SK-N-SH treated with all-trans-retinoic acid at 6 μM for 48 hours (cell line): ENCODE data around the gene MAPRE2.
A peak's percentile ranks its signal among the peaks of the same experiment; 100 is the strongest.

Experiments
- ATAC-seq: fragments of 200-7000 bp; cut with Tn5 transposase; 3 replicates; pipeline ENCODE4 v1.9.1; 2020; ENCODE audit warnings: mild to moderate bottlenecking, moderate library complexity
- ARNTL ChIP-seq: fragments of 450-650 bp; formaldehyde crosslinking; IDR thresholded peaks from 2 replicates; pipeline ENCODE4 v1.5.0; 2020; ENCODE audit warnings: low read depth, mild to moderate bottlenecking, moderate library complexity, borderline replicate concordance
- BACH2 ChIP-seq: fragments of 250-450 bp; sonication (Bioruptor Pico); IDR thresholded peaks from 2 replicates; pipeline ENCODE4 v1.9.0; 2021; ENCODE audit warnings: mild to moderate bottlenecking, borderline replicate concordance
- CSDC2 ChIP-seq: fragments of 250-450 bp; sonication (Bioruptor Pico); IDR thresholded peaks from 2 replicates; pipeline ENCODE4 v1.5.0; 2020; ENCODE audit warnings: mild to moderate bottlenecking, moderate library complexity
- ISL1 ChIP-seq: fragments of 250-450 bp; sonication (Bioruptor Pico); IDR thresholded peaks from 2 replicates; pipeline ENCODE4 v2.1.2; 2022; ENCODE audit warnings: mild to moderate bottlenecking, moderate library complexity
- PPARA ChIP-seq: fragments of 250-450 bp; sonication (Bioruptor Pico); IDR thresholded peaks from 2 replicates; pipeline ENCODE4 v1.5.0; 2020; ENCODE audit warnings: mild to moderate bottlenecking, borderline replicate concordance
- SNAI2 ChIP-seq: fragments of 250-450 bp; sonication (Bioruptor Pico); IDR thresholded peaks from 2 replicates; pipeline ENCODE4 v1.5.0; 2020; ENCODE audit warnings: mild to moderate bottlenecking, moderate library complexity
- TCF4 ChIP-seq: fragments of 250-450 bp; sonication (Bioruptor Pico); IDR thresholded peaks from 2 replicates; pipeline ENCODE4 v1.8.0; 2021; ENCODE audit warnings: mild to moderate bottlenecking, moderate library complexity, borderline replicate concordance
- TOX ChIP-seq: fragments of 250-450 bp; sonication (Bioruptor Pico); IDR thresholded peaks from 2 replicates; pipeline ENCODE4 v1.8.0; 2021; ENCODE audit warnings: mild to moderate bottlenecking, moderate library complexity, borderline replicate concordance
- ZC3H10 ChIP-seq: fragments of 250-450 bp; sonication (Bioruptor Pico); IDR thresholded peaks from 2 replicates; pipeline ENCODE4 v1.5.1; 2021; ENCODE audit warnings: mild to moderate bottlenecking, moderate library complexity
- ZFP3 ChIP-seq: fragments of 250-450 bp; sonication (Bioruptor Pico); IDR thresholded peaks from 2 replicates; pipeline ENCODE4 v1.5.0; 2020; ENCODE audit warnings: mild to moderate bottlenecking, moderate library complexity
- ZNF565 ChIP-seq: fragments of 450-650 bp; formaldehyde crosslinking; conservative IDR thresholded peaks from 2 replicates; pipeline ENCODE4 v1.5.0; 2020; ENCODE audit warnings: low read depth, mild to moderate bottlenecking, moderate library complexity
- ZNF70 ChIP-seq: fragments of 450-650 bp; formaldehyde crosslinking; IDR thresholded peaks from 2 replicates; pipeline ENCODE4 v1.5.0; 2020; ENCODE audit warnings: mild to moderate bottlenecking, moderate library complexity
- ZNF8 ChIP-seq: fragments of 450-650 bp; formaldehyde crosslinking; IDR thresholded peaks from 2 replicates; pipeline ENCODE4 v1.5.0; 2020; ENCODE audit warnings: mild to moderate bottlenecking, moderate library complexity
- TF ChIP-seq, protein P1 (sequence below): fragments of 250-450 bp; sonication (Bioruptor Pico); IDR thresholded peaks from 2 replicates; pipeline ENCODE4 v1.5.1; 2020; ENCODE audit warnings: low read depth, mild to moderate bottlenecking, moderate library complexity
- TF ChIP-seq, protein P2 (sequence below): fragments of 250-450 bp; sonication (Bioruptor Pico); IDR thresholded peaks from 2 replicates; pipeline ENCODE4 v1.8.0; 2021; ENCODE audit warnings: low read depth, mild to moderate bottlenecking, moderate library complexity, borderline replicate concordance
- TF ChIP-seq, protein P3 (sequence below): fragments of 250-450 bp; sonication (Bioruptor Pico); IDR thresholded peaks from 2 replicates; pipeline ENCODE4 v1.8.0; 2020; ENCODE audit warnings: mild to moderate bottlenecking, moderate library complexity, borderline replicate concordance
- TF ChIP-seq, protein P4 (sequence below): fragments of 250-450 bp; sonication (Bioruptor Pico); IDR thresholded peaks from 2 replicates; pipeline ENCODE4 v1.5.0; 2020; ENCODE audit warnings: mild to moderate bottlenecking, moderate library complexity

MAPRE2 gene

DNA sequence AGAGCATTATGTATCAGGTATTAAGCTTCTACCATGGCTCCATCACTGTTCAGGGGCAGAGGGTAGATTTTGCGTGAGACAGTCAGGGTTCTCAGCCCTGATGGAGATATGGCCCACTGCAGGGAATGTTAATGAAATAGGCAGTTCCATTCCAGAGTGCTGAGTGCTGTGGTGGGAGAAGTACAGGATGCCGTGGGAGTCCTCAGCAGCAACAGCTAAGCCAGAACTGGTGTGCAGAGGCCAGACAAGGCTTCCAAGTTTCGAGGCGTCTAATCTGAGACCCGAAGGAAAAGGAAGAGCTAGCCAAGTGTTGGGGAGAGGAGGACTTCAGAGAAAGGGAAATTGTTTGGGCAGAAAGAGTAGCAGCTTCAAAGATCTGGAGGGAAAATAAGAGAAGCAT, 30.2 kb upstream of the MAPRE2 start:
- no peak for ATAC-seq
- TF ChIP-seq ZFP3 (no peak), ARNTL (CRISPR knock-in tag) (no peak), ZNF70 (no peak), CSDC2 (CRISPR knock-in tag) (no peak), TCF4 (CRISPR knock-in tag) (no peak)
- TF ChIP-seq, protein P1, sequence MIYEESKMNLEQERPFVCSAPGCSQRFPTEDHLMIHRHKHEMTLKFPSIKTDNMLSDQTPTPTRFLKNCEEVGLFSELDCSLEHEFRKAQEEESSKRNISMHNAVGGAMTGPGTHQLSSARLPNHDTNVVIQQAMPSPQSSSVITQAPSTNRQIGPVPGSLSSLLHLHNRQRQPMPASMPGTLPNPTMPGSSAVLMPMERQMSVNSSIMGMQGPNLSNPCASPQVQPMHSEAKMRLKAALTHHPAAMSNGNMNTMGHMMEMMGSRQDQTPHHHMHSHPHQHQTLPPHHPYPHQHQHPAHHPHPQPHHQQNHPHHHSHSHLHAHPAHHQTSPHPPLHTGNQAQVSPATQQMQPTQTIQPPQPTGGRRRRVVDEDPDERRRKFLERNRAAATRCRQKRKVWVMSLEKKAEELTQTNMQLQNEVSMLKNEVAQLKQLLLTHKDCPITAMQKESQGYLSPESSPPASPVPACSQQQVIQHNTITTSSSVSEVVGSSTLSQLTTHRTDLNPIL: no peak

DNA sequence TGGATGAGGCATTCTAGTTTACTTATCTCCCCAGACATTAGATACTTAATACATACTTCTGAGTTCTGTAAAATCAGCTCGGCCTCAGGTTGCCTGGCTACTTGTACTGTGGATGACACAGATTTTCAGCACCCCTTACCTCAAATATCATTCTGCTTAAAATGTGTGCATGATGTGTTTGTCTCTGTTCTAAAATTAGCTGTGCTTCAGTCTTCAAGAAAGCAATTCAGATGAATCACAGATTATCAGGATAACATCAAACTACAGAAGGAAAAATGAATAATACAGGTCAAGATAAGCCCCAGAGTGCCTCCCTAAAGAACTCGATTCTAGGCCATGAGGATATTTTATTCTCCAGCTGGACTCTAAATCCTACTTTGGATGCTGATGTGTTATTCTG, 21.3 kb upstream of the MAPRE2 start:
- no peak for TF ChIP-seq ARNTL (CRISPR knock-in tag)
- peak; percentile 20; the same call in 1 of the 2 replicates for TF ChIP-seq ISL1 (CRISPR knock-in tag)
- ATAC-seq: peak; percentile 57

DNA sequence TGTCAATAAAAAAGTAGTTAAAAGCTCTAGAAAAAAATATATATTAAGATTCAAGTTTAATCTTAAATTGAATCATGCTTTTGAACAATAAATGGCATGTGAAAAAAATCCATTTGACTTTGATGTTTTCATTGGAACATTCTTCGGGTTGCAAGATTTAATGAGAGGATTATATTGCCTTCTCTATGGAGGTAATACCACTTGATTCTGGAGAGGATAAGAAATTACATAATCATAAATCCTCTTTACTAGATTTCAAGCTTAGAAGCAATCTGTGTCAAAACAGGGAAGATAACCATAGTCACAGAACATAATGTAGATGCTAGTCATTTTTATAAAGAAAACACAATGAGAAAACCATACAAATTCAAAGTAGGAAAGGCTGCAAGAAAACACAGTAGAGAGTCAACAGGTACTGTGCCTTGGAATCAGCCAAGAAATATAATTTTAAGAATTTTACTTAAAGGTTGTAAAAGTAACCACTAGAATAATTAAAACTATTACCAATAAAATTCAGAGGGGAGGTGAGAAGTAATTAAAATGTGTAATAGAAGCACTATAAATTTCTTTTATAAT, 18.7 kb upstream of the MAPRE2 start:
- ATAC-seq: no peak
- TF ChIP-seq TCF4 (CRISPR knock-in tag) (no peak), PPARA (CRISPR knock-in tag) (no peak), ISL1 (CRISPR knock-in tag) (peak; percentile 55)

DNA sequence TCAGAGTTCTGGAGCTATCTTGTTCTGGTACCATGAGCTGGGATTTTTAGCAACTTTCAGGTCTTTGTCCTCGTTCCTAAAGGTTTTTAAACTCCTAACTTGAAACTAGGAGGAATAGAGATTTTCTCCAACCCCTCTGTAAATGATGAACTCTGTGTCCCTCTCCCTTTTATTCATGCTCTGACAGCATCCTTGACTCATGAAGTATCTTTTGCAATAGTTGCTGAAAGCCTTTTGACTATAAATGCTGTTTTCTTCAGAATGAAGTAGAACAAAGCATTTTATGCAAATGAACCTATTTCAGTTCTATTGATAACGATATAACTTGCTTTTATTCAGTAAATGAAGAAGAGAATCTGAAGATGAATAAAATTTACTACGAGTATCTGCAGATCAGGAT, 17.0 kb upstream of the MAPRE2 start:
- no peak for ATAC-seq
- TF ChIP-seq ZC3H10 (CRISPR knock-in tag): no peak

DNA sequence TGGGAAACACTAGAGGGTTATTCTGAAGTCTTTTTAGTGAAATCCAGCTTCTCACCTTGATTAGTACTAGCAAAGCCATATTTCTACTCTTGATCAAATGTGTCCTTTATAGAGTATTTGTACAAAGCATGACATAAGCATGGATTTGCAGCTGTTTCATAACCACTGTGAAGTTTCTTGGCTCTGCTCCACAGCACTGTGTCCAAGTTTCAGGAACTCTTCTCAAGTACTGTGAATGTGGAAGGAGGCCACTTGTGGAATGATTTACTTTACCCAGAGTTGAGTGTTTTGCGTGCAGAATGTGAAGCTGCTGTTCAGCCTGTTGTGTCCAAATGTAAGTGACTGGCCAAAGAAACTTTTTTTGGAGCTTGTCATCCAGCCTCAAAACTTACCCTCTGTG, 16.2 kb upstream of the MAPRE2 start:
- TF ChIP-seq, protein P1: no peak
- TF ChIP-seq ZFP3 (0 out of 2 replicates have a peak, but pooled peaks have one; percentile 63), TCF4 (CRISPR knock-in tag) (no peak)
- ATAC-seq: no peak

DNA sequence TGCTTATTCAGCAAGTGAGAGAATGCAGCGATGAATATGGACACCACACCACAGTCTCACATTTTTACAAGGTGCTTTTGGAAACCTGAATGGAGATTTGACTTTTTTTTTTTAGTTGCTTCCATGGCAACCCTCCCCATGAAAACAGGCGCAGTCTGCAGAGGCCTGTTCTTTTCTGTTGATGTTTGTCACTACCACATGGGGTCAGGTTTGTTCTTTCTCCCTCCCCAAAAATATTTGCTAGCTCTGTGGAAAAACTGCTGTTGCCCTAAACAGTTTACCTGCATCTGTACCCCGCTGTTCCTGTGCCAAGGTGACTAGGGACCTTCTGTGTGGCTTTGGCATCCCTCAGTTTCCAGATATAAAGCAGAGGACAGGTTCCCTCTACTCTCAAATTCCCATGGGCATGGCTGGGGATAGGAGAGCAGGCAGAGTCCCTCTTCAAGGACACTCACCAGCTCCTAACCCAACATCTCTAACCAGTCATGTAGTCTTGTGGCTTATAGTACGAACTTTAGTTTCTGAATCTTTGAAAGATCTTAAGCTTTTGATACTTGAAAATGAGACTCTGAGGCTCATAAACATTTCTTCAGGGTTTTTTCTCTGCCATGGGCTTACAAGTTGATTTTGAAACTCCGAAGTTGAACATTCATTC, 14.7 kb upstream of the MAPRE2 start:
- peak; percentile 53; the same call in 1 of the 3 replicates for ATAC-seq
- no peak for TF ChIP-seq TCF4 (CRISPR knock-in tag)
- no peak for TF ChIP-seq BACH2 (CRISPR knock-in tag)
- TF ChIP-seq, protein P2, sequence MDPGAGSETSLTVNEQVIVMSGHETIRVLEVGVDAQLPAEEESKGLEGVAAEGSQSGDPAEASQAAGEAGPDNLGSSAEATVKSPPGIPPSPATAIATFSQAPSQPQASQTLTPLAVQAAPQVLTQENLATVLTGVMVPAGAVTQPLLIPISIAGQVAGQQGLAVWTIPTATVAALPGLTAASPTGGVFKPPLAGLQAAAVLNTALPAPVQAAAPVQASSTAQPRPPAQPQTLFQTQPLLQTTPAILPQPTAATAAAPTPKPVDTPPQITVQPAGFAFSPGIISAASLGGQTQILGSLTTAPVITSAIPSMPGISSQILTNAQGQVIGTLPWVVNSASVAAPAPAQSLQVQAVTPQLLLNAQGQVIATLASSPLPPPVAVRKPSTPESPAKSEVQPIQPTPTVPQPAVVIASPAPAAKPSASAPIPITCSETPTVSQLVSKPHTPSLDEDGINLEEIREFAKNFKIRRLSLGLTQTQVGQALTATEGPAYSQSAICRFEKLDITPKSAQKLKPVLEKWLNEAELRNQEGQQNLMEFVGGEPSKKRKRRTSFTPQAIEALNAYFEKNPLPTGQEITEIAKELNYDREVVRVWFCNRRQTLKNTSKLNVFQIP (CRISPR knock-in tag): no peak
- TF ChIP-seq SNAI2 (CRISPR knock-in tag): no peak
- TF ChIP-seq ZNF565: no peak
- no peak for TF ChIP-seq TOX
- TF ChIP-seq, protein P3, sequence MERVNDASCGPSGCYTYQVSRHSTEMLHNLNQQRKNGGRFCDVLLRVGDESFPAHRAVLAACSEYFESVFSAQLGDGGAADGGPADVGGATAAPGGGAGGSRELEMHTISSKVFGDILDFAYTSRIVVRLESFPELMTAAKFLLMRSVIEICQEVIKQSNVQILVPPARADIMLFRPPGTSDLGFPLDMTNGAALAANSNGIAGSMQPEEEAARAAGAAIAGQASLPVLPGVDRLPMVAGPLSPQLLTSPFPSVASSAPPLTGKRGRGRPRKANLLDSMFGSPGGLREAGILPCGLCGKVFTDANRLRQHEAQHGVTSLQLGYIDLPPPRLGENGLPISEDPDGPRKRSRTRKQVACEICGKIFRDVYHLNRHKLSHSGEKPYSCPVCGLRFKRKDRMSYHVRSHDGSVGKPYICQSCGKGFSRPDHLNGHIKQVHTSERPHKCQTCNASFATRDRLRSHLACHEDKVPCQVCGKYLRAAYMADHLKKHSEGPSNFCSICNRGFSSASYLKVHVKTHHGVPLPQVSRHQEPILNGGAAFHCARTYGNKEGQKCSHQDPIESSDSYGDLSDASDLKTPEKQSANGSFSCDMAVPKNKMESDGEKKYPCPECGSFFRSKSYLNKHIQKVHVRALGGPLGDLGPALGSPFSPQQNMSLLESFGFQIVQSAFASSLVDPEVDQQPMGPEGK: no peak
- TF ChIP-seq, protein P4, sequence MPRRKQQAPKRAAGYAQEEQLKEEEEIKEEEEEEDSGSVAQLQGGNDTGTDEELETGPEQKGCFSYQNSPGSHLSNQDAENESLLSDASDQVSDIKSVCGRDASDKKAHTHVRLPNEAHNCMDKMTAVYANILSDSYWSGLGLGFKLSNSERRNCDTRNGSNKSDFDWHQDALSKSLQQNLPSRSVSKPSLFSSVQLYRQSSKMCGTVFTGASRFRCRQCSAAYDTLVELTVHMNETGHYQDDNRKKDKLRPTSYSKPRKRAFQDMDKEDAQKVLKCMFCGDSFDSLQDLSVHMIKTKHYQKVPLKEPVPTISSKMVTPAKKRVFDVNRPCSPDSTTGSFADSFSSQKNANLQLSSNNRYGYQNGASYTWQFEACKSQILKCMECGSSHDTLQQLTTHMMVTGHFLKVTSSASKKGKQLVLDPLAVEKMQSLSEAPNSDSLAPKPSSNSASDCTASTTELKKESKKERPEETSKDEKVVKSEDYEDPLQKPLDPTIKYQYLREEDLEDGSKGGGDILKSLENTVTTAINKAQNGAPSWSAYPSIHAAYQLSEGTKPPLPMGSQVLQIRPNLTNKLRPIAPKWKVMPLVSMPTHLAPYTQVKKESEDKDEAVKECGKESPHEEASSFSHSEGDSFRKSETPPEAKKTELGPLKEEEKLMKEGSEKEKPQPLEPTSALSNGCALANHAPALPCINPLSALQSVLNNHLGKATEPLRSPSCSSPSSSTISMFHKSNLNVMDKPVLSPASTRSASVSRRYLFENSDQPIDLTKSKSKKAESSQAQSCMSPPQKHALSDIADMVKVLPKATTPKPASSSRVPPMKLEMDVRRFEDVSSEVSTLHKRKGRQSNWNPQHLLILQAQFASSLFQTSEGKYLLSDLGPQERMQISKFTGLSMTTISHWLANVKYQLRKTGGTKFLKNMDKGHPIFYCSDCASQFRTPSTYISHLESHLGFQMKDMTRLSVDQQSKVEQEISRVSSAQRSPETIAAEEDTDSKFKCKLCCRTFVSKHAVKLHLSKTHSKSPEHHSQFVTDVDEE (CRISPR knock-in tag): no peak
- TF ChIP-seq ZNF8 (CRISPR knock-in tag): no peak
- TF ChIP-seq ZNF70: no peak
